Right atrium auricular region (tissue), 2 donors: ENCODE data around the gene PCDHB4. TPM values are rescaled to one million over a fixed set of nuclear protein-coding genes. Genes with fewer than 3 reads are reported as not detected.
"Not testable (repeated sequence)": the region's sequence is repeated elsewhere in the genome, so short reads cannot be mapped to it uniquely, and the experiment has no call there.

ENCODE experiments used
- DNase-seq: peaks from one replicate; pipeline ENCODE4 v3.0.0-alpha.2; 2019; ENCODE audit warnings: low spot score
- H3K27ac ChIP-seq, 2 donors: fragments of 200-600 bp; sonication (generic); 1 replicate in 1 of 2; 2 replicates in 1 of 2; pipeline ENCODE4 v1.5.1; 2016 to 2019
- H3K27me3 ChIP-seq, 2 donors: fragments of 200-600 bp; sonication (generic); one replicate each; pipeline versions ENCODE4 v1.5.1 to v1.6.0; 2017 to 2019
- H3K36me3 ChIP-seq: fragments of 200-600 bp; sonication (generic); one replicate; pipeline ENCODE4 v1.5.1; 2016
- H3K4me1 ChIP-seq, 2 donors: fragments of 200-600 bp; sonication (generic); one replicate each; pipeline versions ENCODE4 v1.5.1 to v1.6.0; 2017 to 2019
- H3K4me3 ChIP-seq, 2 donors: fragments of 200-600 bp; sonication (generic); 1 replicate in 1 of 2; 2 replicates in 1 of 2; pipeline ENCODE4 v1.5.1; 2017 to 2019; ENCODE audit warnings: mild to moderate bottlenecking in 1 of 2, moderate library complexity in 1 of 2
- H3K9me3 ChIP-seq, 2 donors: fragments of 200-600 bp; sonication (generic); one replicate each; pipeline ENCODE4 v1.5.1; 2019
- CTCF ChIP-seq, 2 donors: fragments of 200-600 bp; sonication (generic); IDR thresholded peaks; one replicate each; pipeline ENCODE4 v1.5.1; 2019; ENCODE audit warnings: antibody characterized with exemption in 2 of 2
- total RNA-seq, 2 donors: library from RNA; depleted of rRNA; stranded (reverse); fragments of >200 nt; gene quantifications; one replicate each; pipeline ENCODE4 v1.1.0, GENCODE V29; 2016

Gene PCDHB4
- total RNA-seq, 2 donors from 2014 or later, result 1.6 to 2.6 TPM

DNA sequence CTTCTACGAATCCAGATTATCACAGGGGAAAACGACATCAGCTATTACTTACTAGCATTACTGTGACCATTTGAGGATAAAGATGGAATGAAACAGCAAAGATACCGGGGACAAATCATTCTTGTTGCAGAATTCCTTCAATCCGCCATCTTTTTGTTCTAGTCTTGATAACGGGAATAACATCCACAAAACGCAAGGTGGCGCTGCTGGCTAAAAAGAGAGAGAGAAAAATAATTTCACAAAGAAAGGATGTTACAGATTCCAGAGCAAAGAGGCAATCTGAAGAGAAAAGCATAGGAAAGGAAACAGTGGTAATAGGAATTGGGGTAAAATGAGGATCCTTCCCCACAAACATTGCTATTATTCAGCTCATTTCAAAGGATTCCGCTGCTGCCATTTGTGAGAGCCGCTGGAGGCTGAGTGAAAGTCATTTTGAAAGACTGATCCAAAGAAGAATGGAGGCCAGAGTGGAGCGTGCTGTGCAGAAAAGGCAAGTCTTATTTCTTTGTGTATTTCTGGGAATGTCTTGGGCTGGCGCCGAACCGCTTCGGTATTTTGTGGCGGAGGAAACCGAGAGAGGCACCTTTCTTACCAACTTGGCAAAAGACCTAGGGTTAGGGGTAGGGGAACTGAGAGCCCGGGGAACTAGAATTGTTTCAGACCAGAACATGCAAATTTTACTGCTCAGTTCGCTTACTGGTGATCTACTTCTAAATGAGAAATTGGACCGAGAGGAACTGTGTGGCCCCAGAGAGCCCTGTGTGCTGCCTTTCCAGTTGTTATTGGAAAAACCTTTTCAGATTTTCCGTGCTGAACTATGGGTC, 51.0 kb downstream of the PCDHB4 start, which contains the start of gene PCDHB7:
Gene PCDHB7, plus strand, starts transcription at position 264 of the 824 bp plus-strand sequence. Its CDS starts 192 bp downstream, at position 456.
- DNase-seq, result no peak
- no peak within 1 kb of the TSS for H3K4me3 ChIP-seq
- TF ChIP-seq CTCF (IDR thresholded peaks at IDR 0.05), result peak; percentile 17 to 50
- H3K27me3 ChIP-seq, result peaks cover 5 to 6% of the 10 kb centered on the region in 2 donors
- no peaks in the 10 kb centered on the region for H3K36me3 ChIP-seq
- no peak within 1 kb of the TSS for H3K27ac ChIP-seq
- no peaks in the 10 kb centered on the region for H3K4me1 ChIP-seq
- peaks cover 10 to 50% of the 10 kb centered on the region in 2 donors for H3K9me3 ChIP-seq

DNA sequence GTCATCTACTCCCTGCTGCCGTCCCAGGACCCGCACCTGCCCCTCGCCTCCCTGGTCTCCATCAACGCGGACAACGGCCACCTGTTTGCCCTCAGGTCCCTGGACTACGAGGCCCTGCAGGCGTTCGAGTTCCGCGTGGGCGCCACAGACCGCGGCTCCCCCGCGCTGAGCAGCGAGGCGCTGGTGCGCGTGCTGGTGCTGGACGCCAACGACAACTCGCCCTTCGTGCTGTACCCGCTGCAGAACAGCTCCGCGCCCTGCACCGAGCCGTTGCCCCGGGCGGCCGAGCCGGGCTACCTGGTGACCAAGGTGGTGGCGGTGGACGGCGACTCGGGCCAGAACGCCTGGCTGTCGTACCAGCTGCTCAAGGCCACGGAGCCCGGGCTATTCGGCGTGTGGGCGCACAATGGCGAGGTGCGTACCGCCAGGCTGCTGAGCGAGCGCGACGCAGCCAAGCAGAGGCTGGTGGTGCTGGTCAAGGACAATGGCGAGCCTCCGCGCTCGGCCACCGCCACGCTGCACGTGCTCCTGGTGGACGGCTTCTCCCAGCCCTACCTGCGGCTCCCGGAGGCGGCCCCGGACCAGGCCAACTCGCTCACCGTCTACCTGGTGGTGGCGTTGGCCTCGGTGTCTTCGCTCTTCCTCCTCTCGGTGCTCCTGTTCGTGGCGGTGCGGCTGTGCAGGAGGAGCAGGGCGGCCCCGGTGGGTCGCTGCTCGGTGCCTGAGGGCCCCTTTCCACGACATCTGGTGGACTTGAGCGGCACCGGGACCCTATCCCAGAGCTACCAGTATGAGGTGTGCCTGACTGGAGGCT, 52.9 kb downstream of the PCDHB4 start:
- H3K4me3 ChIP-seq, DNase-seq, H3K36me3 ChIP-seq, H3K27ac ChIP-seq, H3K4me1 ChIP-seq, H3K27me3 ChIP-seq: not testable (repeated sequence)
- peaks cover 10 to 60% of the 10 kb centered on the region in 2 donors for H3K9me3 ChIP-seq

Other genes starting within 250 kb of the PCDHB4 start
- gene PCDHA12, start 246.5 kb upstream of the PCDHB4 start, total RNA-seq, result under 1 TPM; 0.59 to 0.67 TPM
- under 1 TPM; 0.15 to 0.39 TPM for gene PCDHA13, start 239.7 kb upstream of the PCDHB4 start, total RNA-seq
- gene PCDHAC1, start 195.5 kb upstream of the PCDHB4 start, total RNA-seq, result under 1 TPM; 0.26 to 0.51 TPM
- gene PCDHAC2, start 155.3 kb upstream of the PCDHB4 start, total RNA-seq, result 1 to 10 TPM; 3.7 to 4.1 TPM
- gene PCDHB1, start 70.4 kb upstream of the PCDHB4 start, total RNA-seq, result not detected
- 1 to 10 TPM; 1.8 to 2.2 TPM for gene PCDHB2, start 27.2 kb upstream of the PCDHB4 start, total RNA-seq
- gene PCDHB3, start 21.3 kb upstream of the PCDHB4 start, total RNA-seq, result under 1 TPM; 0.63 to 0.83 TPM
- 1 to 10 TPM; 3.8 to 4.3 TPM for gene PCDHB5, start 13.4 kb downstream of the PCDHB4 start, total RNA-seq
- gene PCDHB6, start 28.2 kb downstream of the PCDHB4 start, total RNA-seq, result under 1 TPM; 0.12 to 0.33 TPM
- 1 to 10 TPM; 1.0 to 1.4 TPM for gene PCDHB7, start 50.8 kb downstream of the PCDHB4 start, total RNA-seq
- gene PCDHB8, start 56.0 kb downstream of the PCDHB4 start, total RNA-seq, result 1 to 10 TPM in 1 of 2 donors, under 1 TPM in 1; 0.90 to 1.7 TPM
- 1 to 10 TPM; 5.3 TPM for gene PCDHB16, start 60.6 kb downstream of the PCDHB4 start, total RNA-seq
- gene PCDHB9, start 65.3 kb downstream of the PCDHB4 start, total RNA-seq, result 1 to 10 TPM; 1.7 to 2.5 TPM
- gene PCDHB10, start 70.5 kb downstream of the PCDHB4 start, total RNA-seq, result 1 to 10 TPM; 2.0 to 2.5 TPM
- gene PCDHB11, start 77.8 kb downstream of the PCDHB4 start, total RNA-seq, result 1 to 10 TPM; 1.8 to 2.4 TPM
- gene PCDHB12, start 86.9 kb downstream of the PCDHB4 start, total RNA-seq, result 1 to 10 TPM; 1.8 to 2.3 TPM
- gene PCDHB13, start 92.1 kb downstream of the PCDHB4 start, total RNA-seq, result 1 to 10 TPM; 4.2 to 5.0 TPM
- gene PCDHB14, start 101.5 kb downstream of the PCDHB4 start, total RNA-seq, result 1 to 10 TPM; 4.3 to 5.1 TPM
- 1 to 10 TPM; 3.2 to 5.3 TPM for gene PCDHB15, start 123.6 kb downstream of the PCDHB4 start, total RNA-seq
- not detected for gene SLC25A2, start 182.2 kb downstream of the PCDHB4 start, total RNA-seq
- gene TAF7, start 199.0 kb downstream of the PCDHB4 start, total RNA-seq, result 10 to 100 TPM; 73.9 to 82.6 TPM
- gene PCDHGA1, start 208.7 kb downstream of the PCDHB4 start, total RNA-seq, result 1 to 10 TPM; 1.4 to 2.0 TPM
- 1 to 10 TPM; 7.5 to 7.7 TPM for gene PCDHGA2, start 216.9 kb downstream of the PCDHB4 start, total RNA-seq
- gene PCDHGA3, start 222.0 kb downstream of the PCDHB4 start, total RNA-seq, result 1 to 10 TPM; 7.0 to 8.9 TPM
- gene PCDHGB1, start 228.3 kb downstream of the PCDHB4 start, total RNA-seq, result 1 to 10 TPM; 2.4 to 3.3 TPM
- gene PCDHGA4, start 233.2 kb downstream of the PCDHB4 start, total RNA-seq, result 1 to 10 TPM; 4.4 to 5.7 TPM
- 1 to 10 TPM; 5.2 to 6.7 TPM for gene PCDHGB2, start 238.2 kb downstream of the PCDHB4 start, total RNA-seq
- 1 to 10 TPM; 4.0 to 5.0 TPM for gene PCDHGA5, start 242.3 kb downstream of the PCDHB4 start, total RNA-seq
- gene PCDHGB3, start 248.4 kb downstream of the PCDHB4 start, total RNA-seq, result 1 to 10 TPM; 5.4 to 7.2 TPM